ENCODE measurements around the gene TEPSIN. TPM values are rescaled to one million over a fixed set of nuclear protein-coding genes. Genes with fewer than 3 reads are reported as not detected.

TEPSIN gene
- total RNA-seq, 2 experiments from 2014 or later = 17.8 to 20.3 TPM

DNA sequence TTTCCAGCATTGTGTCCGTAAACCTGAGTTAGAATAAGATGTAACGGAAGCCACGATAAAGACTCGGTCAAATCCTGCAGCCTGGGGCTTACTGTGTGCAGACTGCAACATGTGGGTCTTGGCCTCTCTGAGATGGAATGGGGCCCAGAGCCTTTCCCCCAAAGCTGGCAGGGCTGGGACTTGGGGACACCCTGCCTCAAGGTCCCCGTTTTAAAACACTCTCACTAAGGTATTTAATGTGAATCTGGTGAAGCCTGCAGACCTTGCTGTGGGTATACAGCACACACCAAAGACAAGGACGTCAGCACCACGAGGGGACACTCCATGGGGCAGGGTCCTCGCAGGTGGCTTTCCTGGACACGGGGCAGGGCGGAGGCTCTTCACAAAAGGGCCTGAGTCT, 2.3 kb upstream of the TEPSIN start:
- Mint-ChIP-seq H3K4me1 (peaks cover 25% of the 10 kb centered on the region), H3K4me3 (peak overlapping the region; percentile 93), H3K27me3 (no peaks in the 10 kb centered on the region), H3K36me3 (ENCODE audit: low read depth) (peaks cover 21% of the 10 kb centered on the region), H3K9me3 (ENCODE audit: low read depth) (no peaks in the 10 kb centered on the region), H3K27ac (no peak overlapping the region)
- ChIA-PET CTCF (no interaction called here), POLR2A (no interaction called here)
- ATAC-seq (no peak), DNase-seq (no peak)
- intact Hi-C loops (cut with DNase I, micrococcal nuclease) = loop anchor here (1.0 to 10.0 kb wide), 5 partner anchors 98 to 217 kb away; no protein-coding TSS in a partner anchor

DNA sequence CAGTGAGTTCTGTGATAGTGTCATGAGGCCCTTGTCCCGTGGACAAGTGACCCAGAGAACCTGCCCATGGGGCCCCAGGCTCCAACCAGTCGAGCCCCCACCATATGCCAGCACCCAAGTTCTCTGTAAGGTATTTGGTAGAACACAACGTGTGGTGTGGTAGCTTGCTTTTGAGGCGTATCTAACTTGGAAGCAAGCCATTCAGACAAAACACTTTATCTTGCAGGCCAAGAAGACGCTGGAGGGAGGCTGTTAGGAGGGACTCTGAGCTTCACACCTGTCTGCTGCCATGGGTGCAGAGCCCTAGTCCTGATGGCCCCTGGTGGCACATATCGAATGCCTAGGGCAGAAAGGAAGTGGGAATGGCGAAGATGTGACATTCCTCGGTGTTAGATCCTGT, 1.9 kb upstream of the TEPSIN start:
- peaks cover 21% of the 10 kb centered on the region for H3K36me3 Mint-ChIP-seq (ENCODE audit: low read depth)
- POLR2A ChIA-PET = no interaction called here
- intact Hi-C loops (cut with DNase I, micrococcal nuclease) = loop anchor here (1.0 to 10.0 kb wide), 5 partner anchors 98 to 216 kb away; no protein-coding TSS in a partner anchor
- H3K9me3 Mint-ChIP-seq (ENCODE audit: low read depth) = no peaks in the 10 kb centered on the region
- H3K4me3 Mint-ChIP-seq = peak overlapping the region; percentile 93
- no peak for DNase-seq
- H3K27me3 Mint-ChIP-seq = no peaks in the 10 kb centered on the region
- CTCF ChIA-PET = interaction anchor here (0.9 to 1.7 kb wide), 2 partner anchors 11 to 98 kb away, joined by 3 to 6 read pairs; no protein-coding TSS in a partner anchor
- ATAC-seq = no peak
- peak overlapping the region; percentile 96 for H3K27ac Mint-ChIP-seq
- peaks cover 25% of the 10 kb centered on the region for H3K4me1 Mint-ChIP-seq

DNA sequence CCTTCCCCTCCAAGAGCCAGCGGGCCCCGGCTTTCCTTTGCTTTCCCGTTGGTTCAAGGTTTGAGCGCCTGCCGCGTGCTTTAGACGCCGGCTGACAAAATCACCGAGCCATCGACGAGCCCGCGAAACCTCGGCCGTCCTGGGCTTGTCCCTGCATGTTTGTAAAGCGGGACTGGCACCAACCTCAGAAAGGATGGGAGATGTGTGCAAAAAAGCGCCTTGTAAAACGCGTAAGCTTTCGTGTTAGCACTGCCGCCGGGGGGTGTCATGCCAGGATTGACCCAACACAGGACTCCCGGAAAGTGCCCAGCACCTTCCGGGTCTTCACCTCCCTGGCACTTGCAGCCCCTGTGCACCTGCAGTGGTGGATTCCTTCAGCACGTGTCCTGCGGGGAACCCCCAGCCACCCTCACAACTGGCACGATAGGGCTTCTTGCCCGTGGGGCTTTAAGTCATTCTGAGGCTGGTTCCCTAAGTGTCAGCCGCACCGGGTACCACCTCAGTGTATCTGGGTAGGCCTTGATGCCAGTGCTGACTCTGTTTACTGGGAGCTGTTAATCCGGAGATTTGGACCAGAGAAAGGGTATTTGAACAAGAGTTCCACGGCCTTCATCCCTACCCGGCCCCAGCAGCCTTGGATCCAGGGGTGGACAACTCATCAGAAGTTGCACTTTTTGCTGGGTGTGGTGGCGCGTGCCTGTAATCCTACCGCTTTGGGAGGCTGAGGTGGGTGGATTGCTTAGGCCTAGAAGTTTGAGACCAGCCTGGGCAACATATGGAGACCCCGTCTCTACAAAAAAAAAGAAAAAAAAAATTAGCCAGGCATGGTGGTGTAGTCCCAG, 1.1 kb upstream of the TEPSIN start:
- DNase-seq (peak; percentile 71), ATAC-seq (no peak)
- Mint-ChIP-seq H3K27ac (peak overlapping the region; percentile 96), H3K27me3 (no peaks in the 10 kb centered on the region), H3K36me3 (ENCODE audit: low read depth) (peaks cover 21% of the 10 kb centered on the region), H3K4me3 (peak overlapping the region; percentile 93), H3K9me3 (ENCODE audit: low read depth) (no peaks in the 10 kb centered on the region), H3K4me1 (peaks cover 25% of the 10 kb centered on the region)
- POLR2A ChIA-PET = interaction anchor here (1.6 kb wide), 1 partner anchor 17 kb away, joined by 8 read pairs; the partner anchor contains the start of gene CEP131
- intact Hi-C loops (cut with DNase I, micrococcal nuclease) = loop anchor here (1.0 to 10.0 kb wide), 15 partner anchors 17 to 825 kb away; partner anchors contain the start of genes ACTG1 (in 1 of the 2), CHMP6 (in 1 of the 2), ENDOV (in 1 of the 2) and FAAP100 (in 1 of the 2)
- CTCF ChIA-PET = interaction anchor here (0.6 to 1.7 kb wide), 5 partner anchors 10 to 256 kb away, joined by 3 to 7 read pairs (median 3); partner anchors contain the start of gene CEP131

GRCh38 chr17:81238490-81238814, 403 bp downstream of the TEPSIN start:
- DNase-seq (no peak), ATAC-seq (no peak)
- Mint-ChIP-seq H3K9me3 (ENCODE audit: low read depth) (no peaks in the 10 kb centered on the region), H3K27ac (no peak overlapping the region), H3K4me1 (peaks cover 25% of the 10 kb centered on the region), H3K27me3 (no peaks in the 10 kb centered on the region), H3K36me3 (ENCODE audit: low read depth) (peaks cover 21% of the 10 kb centered on the region), H3K4me3 (peak overlapping the region; percentile 93)
- intact Hi-C loops (cut with DNase I, micrococcal nuclease) = loop anchor here in 1 of 2 experiments (2.0 kb wide), 2 partner anchors 144 to 622 kb away; partner anchors contain the start of gene P4HB
- POLR2A ChIA-PET = interaction anchor here (0.6 to 1.6 kb wide), 6 partner anchors 14 to 314 kb away, joined by 3 to 8 read pairs (median 4); partner anchors contain the start of genes ACTG1, CEP131 and FAAP100
- CTCF ChIA-PET = interaction anchor here (0.6 to 1.7 kb wide), 6 partner anchors 8 to 234 kb away, joined by 3 to 7 read pairs (median 3); partner anchors contain the start of gene CEP131

- ATAC-seq = no peak
- ChIA-PET POLR2A (interaction anchor here (0.6 to 1.6 kb wide), 2 partner anchors 13 to 15 kb away, joined by 7 to 8 read pairs; partner anchors contain the start of gene CEP131), CTCF (interaction anchor here (0.7 to 1.7 kb wide), 4 partner anchors 11 to 233 kb away, joined by 3 to 7 read pairs (median 3); partner anchors contain the start of gene CEP131)
- Mint-ChIP-seq H3K4me1 (peaks cover 25% of the 10 kb centered on the region), H3K27me3 (no peaks in the 10 kb centered on the region), H3K9me3 (ENCODE audit: low read depth) (no peaks in the 10 kb centered on the region), H3K36me3 (ENCODE audit: low read depth) (peaks cover 21% of the 10 kb centered on the region), H3K27ac (no peak overlapping the region), H3K4me3 (peak overlapping the region; percentile 93)
- intact Hi-C loops (cut with DNase I, micrococcal nuclease) = loop anchor here in 1 of 2 experiments (2.0 kb wide), 2 partner anchors 143 to 623 kb away; partner anchors contain the start of gene P4HB
- DNase-seq = no peak
Observed at GRCh38 chr17:81237591-81238489, 1.0 kb downstream of the TEPSIN start.

DNA sequence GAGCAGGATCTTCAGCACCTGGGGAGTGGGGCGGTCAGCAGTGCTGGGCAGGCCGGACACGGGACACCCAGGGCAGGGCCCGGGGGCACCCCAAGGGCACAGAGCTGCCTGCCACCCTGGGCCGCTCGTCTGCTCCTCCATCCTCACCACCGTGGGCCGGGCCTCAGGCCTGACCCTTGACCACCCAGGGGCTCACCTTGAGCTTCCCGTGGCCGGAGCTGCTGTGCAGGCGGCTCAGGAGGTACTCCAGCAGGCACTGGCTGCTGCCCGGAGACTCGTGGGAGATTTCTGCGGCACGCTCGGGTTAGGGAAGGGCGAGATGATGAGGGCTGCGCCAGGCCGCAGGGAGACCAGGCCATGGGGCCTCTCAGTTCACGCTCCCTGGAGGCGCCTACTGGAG, 2.1 kb downstream of the TEPSIN start:
- H3K27ac Mint-ChIP-seq = no peak overlapping the region
- CTCF ChIA-PET = no interaction called here
- ATAC-seq = no peak

DNA sequence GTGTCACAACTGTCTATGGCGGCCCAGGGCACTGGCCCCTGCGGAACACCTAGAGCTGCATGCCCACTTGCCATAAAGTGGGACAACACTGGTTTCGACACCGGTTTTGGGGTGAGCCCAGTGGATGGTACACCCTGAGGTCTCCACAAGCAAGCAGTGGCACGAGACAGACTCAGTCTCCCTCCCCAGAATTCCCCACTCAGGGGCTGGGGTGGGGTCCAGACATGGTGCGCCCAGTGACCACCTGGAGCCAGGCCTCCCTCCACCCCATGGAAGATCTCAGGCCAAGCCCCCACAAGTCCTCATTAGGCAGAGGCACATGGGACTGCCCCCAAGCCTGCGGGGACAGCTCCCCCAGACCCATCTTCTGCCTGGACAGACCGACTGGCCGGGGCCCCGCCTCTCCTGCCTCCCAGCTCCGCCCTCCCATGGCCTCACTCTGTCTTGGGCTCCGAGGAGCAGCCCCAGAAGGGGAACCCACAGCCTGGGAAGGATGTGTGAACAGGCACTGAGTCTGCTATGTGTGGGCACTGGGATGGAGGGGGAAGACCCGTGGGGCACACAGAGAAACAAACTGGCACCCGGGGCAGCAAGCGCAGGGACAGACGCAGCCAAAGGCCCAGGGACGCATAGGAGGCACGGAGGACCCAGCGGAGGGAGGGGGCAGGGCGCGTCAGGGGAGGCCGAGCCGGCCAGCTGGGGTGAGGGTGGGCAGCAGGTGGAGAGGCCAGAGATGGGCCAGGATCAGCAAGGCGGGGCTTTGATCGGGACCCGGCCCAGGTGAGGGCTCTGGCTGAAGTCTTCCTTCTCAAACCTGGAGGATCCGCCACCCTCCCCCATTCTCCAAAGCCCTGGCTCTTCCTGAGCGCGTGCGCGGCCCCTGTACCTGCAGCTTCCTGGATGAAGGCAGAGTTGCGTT, 2.8 kb downstream of the TEPSIN start:
- DNase-seq = no peak
- ChIA-PET POLR2A (interaction anchor here (0.7 kb wide), 1 partner anchor 251 kb away, joined by 3 read pairs; no protein-coding TSS in a partner anchor), CTCF (no interaction called here)
- Mint-ChIP-seq H3K27ac (no peak overlapping the region), H3K9me3 (ENCODE audit: low read depth) (no peaks in the 10 kb centered on the region), H3K27me3 (no peaks in the 10 kb centered on the region), H3K4me3 (no peak overlapping the region), H3K4me1 (peaks cover 19% of the 10 kb centered on the region), H3K36me3 (ENCODE audit: low read depth) (peaks cover 13% of the 10 kb centered on the region)
- no peak for ATAC-seq
- intact Hi-C loops (cut with DNase I, micrococcal nuclease) = no loop called here

More for the DNA sequence above, 2.1 kb downstream of the TEPSIN start:
- POLR2A ChIA-PET = interaction anchor here (0.7 kb wide), 1 partner anchor 251 kb away, joined by 3 read pairs; no protein-coding TSS in a partner anchor
- intact Hi-C loops (cut with DNase I, micrococcal nuclease) = no loop called here
- peaks cover 22% of the 10 kb centered on the region for H3K4me1 Mint-ChIP-seq
- H3K9me3 Mint-ChIP-seq (ENCODE audit: low read depth) = no peaks in the 10 kb centered on the region
- H3K36me3 Mint-ChIP-seq (ENCODE audit: low read depth) = peaks cover 17% of the 10 kb centered on the region
- H3K27me3 Mint-ChIP-seq = no peaks in the 10 kb centered on the region
- no peak overlapping the region for H3K4me3 Mint-ChIP-seq
- DNase-seq = no peak

- H3K27ac Mint-ChIP-seq = no peak overlapping the region
- intact Hi-C loops (cut with DNase I, micrococcal nuclease) = no loop called here
- no peaks in the 10 kb centered on the region for H3K27me3 Mint-ChIP-seq
- H3K36me3 Mint-ChIP-seq (ENCODE audit: low read depth) = peaks cover 12% of the 10 kb centered on the region
- H3K9me3 Mint-ChIP-seq (ENCODE audit: low read depth) = no peaks in the 10 kb centered on the region
- H3K4me3 Mint-ChIP-seq = no peak overlapping the region
- ATAC-seq (no peak), DNase-seq (no peak)
- peaks cover 15% of the 10 kb centered on the region for H3K4me1 Mint-ChIP-seq
- CTCF ChIA-PET = interaction anchor here (0.6 kb wide), 1 partner anchor 9 kb away, joined by 4 read pairs; no protein-coding TSS in a partner anchor
- POLR2A ChIA-PET = interaction anchor here (1.5 kb wide), 1 partner anchor 12 kb away, joined by 6 read pairs; the partner anchor contains the start of gene CEP131
Observed at GRCh38 chr17:81234940-81235821, 3.7 kb downstream of the TEPSIN start.

DNA sequence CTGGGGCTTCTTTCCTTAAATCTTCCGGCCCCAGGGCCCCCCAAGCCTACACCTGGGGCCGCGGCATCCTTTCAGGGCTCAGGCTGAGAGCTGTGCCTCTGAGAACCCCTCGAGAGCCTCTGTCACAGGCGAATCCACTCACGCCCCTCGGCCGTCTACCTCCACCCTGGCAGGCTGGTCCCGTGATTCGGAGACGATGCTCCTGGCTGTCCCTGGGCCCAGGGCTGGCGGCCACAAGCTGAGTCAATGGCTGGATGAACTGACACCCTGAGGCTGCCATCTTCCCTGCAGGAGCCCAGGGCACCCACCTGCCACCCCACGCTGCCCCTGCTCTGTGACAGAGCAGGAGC, 4.4 kb downstream of the TEPSIN start:
- H3K36me3 Mint-ChIP-seq (ENCODE audit: low read depth) = peaks cover 9% of the 10 kb centered on the region
- H3K4me1 Mint-ChIP-seq = peaks cover 13% of the 10 kb centered on the region
- no peak for ATAC-seq
- CTCF ChIA-PET = interaction anchor here (0.6 kb wide), 1 partner anchor 8 kb away, joined by 4 read pairs; no protein-coding TSS in a partner anchor
- H3K27ac Mint-ChIP-seq = no peak overlapping the region
- no peaks in the 10 kb centered on the region for H3K9me3 Mint-ChIP-seq (ENCODE audit: low read depth)
- H3K4me3 Mint-ChIP-seq = no peak overlapping the region
- DNase-seq = no peak
- intact Hi-C loops (cut with DNase I, micrococcal nuclease) = no loop called here
- POLR2A ChIA-PET = interaction anchor here (1.5 kb wide), 1 partner anchor 12 kb away, joined by 6 read pairs; the partner anchor contains the start of gene CEP131
- H3K27me3 Mint-ChIP-seq = no peaks in the 10 kb centered on the region
